SU-DHL-6 (cell line): ENCODE results near the gene BEND3.

ENCODE experiments used
- EZH2phosphoT487 ChIP-seq: fragments of 200-600 bp; sonication (generic), shearing (Covaris generic); conservative IDR thresholded peaks from 2 replicates; pipeline ENCODE4 v1.6.1; 2018; ENCODE audit warnings: mild to moderate bottlenecking, antibody characterized with exemption, low read length, moderate library complexity, mixed read lengths
- TF ChIP-seq, protein P1 (sequence below): fragments of 200-600 bp; sonication (generic); IDR thresholded peaks from one replicate; pipeline ENCODE4 v1.5.1; 2017; ENCODE audit warnings: antibody characterized with exemption, mild to moderate bottlenecking, low read length, moderate library complexity; ENCODE audit not compliant: insufficient read depth, poor library complexity, severe bottlenecking

DNA sequence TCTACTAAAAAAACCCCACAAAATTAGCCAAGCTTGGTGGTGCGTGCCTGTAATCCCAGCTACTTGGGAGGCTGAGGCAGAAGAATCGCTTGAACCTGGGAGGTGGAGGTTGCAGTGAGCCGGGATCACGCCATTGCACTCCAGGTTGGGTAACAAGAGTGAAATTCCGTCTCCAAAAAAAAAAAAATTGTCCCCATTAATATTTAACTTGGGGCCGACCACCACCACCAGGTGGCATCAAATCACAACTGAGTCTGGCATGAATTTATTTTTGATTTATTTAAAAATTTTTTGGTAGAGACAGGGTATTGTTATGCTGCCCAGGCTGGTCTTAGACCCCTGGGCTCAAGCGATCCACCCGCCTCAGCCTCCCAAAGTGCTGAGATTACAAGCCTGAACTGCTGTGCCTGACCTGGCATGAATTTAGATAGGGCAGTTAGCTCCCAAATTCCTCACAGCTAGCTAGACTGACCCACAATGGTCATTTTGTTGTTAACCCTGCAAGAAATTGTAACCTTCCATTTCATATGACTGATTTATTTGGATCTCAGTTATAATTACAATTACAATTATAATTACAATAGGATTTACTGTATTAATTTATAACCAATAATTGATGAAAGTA is 17.1 kb upstream of the BEND3 start:
- TF ChIP-seq, protein P1, sequence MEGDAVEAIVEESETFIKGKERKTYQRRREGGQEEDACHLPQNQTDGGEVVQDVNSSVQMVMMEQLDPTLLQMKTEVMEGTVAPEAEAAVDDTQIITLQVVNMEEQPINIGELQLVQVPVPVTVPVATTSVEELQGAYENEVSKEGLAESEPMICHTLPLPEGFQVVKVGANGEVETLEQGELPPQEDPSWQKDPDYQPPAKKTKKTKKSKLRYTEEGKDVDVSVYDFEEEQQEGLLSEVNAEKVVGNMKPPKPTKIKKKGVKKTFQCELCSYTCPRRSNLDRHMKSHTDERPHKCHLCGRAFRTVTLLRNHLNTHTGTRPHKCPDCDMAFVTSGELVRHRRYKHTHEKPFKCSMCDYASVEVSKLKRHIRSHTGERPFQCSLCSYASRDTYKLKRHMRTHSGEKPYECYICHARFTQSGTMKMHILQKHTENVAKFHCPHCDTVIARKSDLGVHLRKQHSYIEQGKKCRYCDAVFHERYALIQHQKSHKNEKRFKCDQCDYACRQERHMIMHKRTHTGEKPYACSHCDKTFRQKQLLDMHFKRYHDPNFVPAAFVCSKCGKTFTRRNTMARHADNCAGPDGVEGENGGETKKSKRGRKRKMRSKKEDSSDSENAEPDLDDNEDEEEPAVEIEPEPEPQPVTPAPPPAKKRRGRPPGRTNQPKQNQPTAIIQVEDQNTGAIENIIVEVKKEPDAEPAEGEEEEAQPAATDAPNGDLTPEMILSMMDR, result peak; percentile 44
- no peak for TF ChIP-seq EZH2phosphoT487
